ENCODE results near the gene GCAT.

- TF ChIP-seq CTCF (IDR thresholded peaks at IDR 0.05): no peak
- TF ChIP-seq POLR2A (IDR thresholded peaks at IDR 0.05): no peak
These were observed 5.3 kb downstream of the GCAT start for GRCh38 chr22:37812869-37813678.
